AG09309 (cell line): ENCODE data around the gene TMEM187.

Experiments used
- DNase-seq: peaks from one replicate; pipeline ENCODE4 v3.0.0-alpha.2; 2010; ENCODE audit warnings: low read depth
- H3K4me3 ChIP-seq: 2 replicates; pipeline ENCODE4 v1.5.1; 2011; ENCODE audit warnings: mild to moderate bottlenecking, low read depth, low read length, moderate library complexity; ENCODE audit not compliant: control insufficient read depth
- TF ChIP-seq, protein P1 (sequence below): IDR thresholded peaks from 2 replicates; pipeline ENCODE4 v1.5.1; 2011; ENCODE audit warnings: mild to moderate bottlenecking, low read depth, low read length, inconsistent platforms; ENCODE audit not compliant: insufficient read depth, control insufficient read depth; ENCODE audit errors: missing control alignments

The TMEM187 gene

DNA sequence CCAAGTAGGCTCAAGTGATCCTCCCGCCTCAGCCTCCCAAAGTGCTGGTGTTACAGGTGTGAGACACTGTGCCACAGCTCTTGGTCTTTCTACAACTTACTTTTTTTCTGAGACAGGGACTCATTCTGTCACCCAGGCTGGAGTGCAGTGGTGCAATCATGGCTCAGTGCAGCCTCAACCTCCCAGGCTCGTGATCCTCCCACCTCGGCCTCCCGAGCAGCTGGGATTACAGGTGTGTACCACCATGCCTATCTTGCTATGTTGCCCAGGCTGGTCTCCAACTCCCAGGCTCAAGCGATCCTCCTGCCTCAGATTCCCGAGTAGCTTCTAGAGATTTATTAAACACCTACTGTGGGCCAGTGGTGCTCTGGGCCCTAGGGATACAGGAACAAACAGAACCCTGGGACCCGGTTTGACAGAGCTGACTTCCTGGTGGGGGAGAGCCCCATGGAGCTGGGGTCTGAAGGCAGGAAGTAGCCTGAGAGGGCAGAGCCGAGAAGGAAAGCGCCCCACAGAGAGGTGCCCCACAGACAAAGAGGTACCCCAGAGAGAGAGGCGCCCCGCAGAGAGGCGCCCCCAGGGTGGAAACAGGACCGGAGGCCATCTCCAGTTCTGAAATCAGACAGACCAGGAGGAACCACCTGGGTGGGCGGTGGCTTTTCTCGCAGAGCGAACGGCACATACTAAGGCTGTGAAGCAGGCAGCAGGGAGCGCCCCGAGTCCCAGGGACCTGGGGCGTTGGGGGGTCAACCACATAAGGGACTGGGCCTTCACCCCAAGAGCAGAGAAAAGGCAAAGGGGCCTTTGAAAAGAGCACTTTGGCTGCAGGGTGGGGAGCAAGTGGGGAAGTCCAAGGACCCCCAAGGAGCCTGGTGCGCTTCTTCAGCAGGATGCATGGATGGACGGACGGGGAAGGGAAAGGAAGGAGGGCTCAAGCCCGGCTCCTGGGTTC is 42.2 kb downstream of the TMEM187 start:
- TF ChIP-seq, protein P1, sequence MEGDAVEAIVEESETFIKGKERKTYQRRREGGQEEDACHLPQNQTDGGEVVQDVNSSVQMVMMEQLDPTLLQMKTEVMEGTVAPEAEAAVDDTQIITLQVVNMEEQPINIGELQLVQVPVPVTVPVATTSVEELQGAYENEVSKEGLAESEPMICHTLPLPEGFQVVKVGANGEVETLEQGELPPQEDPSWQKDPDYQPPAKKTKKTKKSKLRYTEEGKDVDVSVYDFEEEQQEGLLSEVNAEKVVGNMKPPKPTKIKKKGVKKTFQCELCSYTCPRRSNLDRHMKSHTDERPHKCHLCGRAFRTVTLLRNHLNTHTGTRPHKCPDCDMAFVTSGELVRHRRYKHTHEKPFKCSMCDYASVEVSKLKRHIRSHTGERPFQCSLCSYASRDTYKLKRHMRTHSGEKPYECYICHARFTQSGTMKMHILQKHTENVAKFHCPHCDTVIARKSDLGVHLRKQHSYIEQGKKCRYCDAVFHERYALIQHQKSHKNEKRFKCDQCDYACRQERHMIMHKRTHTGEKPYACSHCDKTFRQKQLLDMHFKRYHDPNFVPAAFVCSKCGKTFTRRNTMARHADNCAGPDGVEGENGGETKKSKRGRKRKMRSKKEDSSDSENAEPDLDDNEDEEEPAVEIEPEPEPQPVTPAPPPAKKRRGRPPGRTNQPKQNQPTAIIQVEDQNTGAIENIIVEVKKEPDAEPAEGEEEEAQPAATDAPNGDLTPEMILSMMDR: no peak
- no peak overlapping the region for H3K4me3 ChIP-seq
- DNase-seq: no peak

DNA sequence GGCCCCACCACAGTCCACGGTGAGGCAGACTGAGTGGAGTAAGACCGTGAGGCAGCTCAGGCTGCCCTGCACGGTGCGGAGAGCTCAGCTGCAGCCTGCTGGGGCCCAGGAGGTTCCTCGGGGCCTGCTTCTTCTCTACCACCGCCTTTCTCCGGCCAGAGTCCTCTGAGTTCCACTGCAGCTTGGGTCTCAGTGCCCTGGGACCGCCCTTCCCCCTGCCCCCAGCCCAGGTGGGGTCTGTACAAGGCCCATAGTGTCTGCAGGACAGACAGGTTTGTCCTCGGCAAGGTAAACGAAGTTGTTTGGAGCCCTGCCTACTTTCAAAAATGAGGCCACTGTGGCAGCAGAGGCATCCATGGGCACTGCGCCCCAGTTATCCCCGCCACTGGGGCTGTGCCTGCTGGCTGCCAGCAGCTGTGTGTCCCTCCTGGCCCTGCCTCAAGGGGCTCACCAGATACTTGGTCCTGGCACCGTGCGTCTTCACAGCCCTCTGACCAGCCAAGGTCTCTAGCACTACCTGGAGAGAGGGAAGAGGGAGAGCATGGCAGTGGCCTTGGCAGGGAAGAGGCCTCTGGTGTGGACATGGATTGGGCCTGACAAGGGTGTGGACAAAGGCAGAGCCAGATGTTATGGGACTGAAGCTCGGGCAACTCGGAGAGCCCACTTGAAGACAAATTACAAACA is 43.2 kb downstream of the TMEM187 start:
- DNase-seq: no peak
- H3K4me3 ChIP-seq: no peak overlapping the region
- TF ChIP-seq, protein P1: no peak

DNA sequence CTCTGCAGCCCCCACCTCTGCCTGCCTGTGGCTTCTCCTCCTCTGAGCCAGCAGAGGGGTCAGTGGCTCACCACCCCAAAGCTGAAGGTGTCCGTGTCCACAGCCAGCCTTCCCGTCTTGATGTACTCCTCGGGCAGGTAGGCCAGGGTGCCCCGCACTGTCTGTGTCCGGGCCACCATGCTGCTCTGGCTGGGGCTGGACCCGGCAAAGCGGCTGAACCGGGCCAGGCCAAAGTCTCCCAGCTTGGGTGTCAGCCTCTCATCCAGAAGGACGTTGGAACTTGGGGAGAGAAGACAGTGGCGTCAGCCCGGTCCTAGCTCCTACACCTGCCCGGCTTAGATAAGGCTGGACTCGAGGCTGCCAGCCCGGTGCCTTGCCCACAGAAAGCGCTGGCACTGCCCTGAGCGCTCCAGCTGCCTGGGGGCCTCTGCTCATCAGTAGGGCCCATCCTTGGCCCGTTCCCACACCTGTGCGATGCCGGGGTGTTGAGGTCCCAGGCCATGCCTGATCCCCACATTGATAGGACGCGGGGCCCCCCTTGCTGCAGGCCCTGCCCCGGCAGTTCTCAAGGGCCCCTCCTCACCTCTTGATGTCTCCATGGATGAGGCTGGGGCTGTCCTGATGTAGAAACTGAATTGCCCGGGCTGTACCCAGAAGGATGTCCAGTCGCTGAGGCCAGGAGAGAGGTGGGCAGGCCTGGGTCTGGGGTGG is 44.0 kb downstream of the TMEM187 start:
- TF ChIP-seq, protein P1: no peak
- no peak overlapping the region for H3K4me3 ChIP-seq
- DNase-seq: no peak

DNA sequence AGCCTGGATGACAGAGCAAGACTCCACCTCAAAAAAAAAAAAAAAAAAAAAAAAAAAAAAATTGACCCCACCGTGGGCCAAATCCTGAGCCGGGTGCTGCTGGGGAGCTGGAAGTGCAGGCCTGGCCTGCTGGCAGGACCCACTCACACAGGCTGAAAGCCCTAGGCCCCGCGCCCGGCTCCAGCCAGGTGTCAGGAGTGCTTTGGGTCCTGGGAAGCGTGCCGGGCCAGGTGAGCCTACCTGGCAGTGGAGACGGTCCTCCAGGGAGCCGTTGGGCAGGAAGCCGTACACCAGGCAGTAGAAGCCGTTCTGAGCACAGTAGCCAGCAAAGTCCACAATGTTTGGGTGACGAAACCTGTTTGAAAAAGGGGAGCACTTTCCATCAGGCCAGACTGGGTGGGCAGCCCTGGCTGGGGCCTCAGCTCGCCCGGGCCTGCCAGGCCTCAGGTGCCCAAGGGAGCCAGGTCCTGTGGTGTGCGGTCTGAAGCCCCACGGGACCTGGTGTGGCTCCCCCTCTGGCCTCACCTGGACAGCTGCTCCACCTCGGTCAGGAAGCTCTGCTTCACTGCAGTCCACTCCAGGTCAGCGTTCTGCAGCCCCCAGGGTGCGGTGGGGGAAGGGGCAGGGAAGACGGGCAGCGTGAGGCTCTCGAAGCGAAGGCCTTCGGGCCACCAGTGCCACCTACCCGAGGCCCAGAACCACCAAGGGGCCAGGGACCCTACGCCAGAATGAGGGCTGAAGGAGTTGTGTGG is 45.4 kb downstream of the TMEM187 start:
- TF ChIP-seq, protein P1: no peak
- no peak for DNase-seq
- H3K4me3 ChIP-seq: peak overlapping the region; percentile 44

DNA sequence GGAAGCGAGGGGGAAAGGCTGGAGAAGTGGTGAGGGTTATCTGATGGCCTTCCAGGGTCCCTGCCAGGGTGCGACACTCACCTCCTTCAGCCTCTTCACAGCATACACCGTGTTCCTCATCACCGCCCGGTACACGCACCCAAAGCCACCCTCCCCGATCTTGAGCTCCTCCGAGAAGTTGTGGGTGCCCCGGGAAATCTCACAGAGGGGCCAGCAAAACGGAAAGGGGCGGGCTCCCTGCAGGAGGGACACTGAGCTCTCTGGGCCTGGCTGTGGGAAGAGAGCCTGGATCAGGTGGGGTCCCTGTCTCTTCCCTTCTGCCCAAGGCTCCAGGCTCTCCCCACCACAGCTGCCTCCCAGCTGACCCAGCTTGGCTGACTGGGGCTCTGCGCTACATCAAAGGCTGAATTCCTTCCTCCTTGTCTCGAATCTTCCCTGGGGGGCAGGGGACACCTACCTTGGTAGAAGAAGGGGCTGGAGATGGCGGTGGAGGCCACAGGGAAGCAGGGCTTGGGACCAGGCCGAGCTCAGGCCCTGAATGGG is 46.0 kb downstream of the TMEM187 start:
- peak overlapping the region; percentile 44 for H3K4me3 ChIP-seq
- DNase-seq: no peak
- TF ChIP-seq, protein P1: no peak
